Fibroblast of peridontal ligament (primary cell): ENCODE measurements around the gene CCDC33.

Experiments
- DNase-seq: peaks from one replicate; pipeline ENCODE4 v3.0.0-alpha.2; 2010; ENCODE audit errors: extremely low read depth

CCDC33 gene

GRCh38 chr15:74208901-74209559 lies 27.1 kb upstream of the CCDC33 start:
- DNase-seq = no peak

DNA sequence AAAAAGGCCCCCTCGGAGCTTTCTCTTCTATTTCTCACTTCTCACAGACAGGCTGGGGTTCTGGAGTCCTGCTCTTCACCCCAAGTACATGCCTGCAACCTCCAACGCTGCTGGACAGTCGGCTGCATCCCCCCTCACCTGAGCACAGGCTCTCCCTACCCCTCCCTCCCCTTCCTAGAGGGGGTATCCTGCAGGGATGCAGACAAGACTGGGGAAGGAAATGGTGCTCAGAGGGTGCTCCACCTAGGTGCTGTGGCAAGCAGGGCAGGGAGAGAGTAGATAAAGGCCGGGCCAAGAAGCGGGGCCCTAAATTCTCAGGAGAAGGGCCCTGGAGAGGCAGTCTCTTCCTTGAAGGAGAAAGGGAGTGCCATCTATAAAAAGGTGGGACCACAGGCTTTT lies 26.6 kb upstream of the CCDC33 start:
- DNase-seq = no peak

- DNase-seq = no peak
These were observed 26.0 kb upstream of the CCDC33 start for GRCh38 chr15:74209997-74210671.

GRCh38 chr15:74210729-74211128 lies 25.4 kb upstream of the CCDC33 start:
- DNase-seq = no peak

GRCh38 chr15:74211656-74212055 lies 24.5 kb upstream of the CCDC33 start:
- DNase-seq = no peak

DNA sequence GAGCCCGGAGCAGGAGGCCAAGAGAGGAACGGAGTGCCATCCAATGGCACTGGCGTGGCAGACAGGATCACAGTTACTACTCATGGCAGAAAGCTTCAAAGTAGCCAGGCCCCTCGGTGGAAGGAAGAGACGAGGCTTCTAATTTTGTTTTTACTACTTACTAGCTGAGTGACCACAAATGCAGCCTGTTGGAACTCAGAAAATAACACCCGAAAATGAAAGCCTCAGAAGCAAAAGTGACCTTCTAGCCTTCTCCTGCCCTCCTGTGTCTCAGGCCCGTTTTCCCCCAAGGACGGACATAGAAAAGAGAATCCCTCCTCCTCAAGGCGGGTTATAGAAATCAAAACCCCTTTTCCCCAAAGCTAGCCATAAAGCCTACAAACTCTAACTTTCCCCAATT lies 23.6 kb upstream of the CCDC33 start:
- no peak for DNase-seq

DNA sequence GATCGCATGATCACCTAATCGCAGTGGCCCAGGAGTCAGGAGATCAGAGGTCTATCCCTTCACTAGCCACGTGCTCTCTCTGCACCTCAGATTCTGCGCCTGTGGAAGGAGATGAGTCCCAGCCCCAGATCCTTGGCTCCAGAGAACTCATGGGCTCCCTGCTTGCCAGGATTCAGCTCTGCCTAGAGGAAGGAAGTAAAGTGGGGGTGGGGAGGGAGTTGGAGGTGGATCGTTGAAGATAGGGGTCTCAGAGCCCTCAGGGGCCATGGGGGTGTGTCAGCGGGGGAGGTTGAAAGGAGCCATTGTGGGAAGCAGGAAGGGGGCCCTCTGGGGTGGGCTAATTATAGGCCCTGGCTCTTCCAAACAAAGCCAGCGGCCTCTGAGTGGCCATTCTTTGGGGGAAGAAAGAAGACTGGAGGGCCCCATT lies 22.3 kb upstream of the CCDC33 start:
- no peak for DNase-seq

DNA sequence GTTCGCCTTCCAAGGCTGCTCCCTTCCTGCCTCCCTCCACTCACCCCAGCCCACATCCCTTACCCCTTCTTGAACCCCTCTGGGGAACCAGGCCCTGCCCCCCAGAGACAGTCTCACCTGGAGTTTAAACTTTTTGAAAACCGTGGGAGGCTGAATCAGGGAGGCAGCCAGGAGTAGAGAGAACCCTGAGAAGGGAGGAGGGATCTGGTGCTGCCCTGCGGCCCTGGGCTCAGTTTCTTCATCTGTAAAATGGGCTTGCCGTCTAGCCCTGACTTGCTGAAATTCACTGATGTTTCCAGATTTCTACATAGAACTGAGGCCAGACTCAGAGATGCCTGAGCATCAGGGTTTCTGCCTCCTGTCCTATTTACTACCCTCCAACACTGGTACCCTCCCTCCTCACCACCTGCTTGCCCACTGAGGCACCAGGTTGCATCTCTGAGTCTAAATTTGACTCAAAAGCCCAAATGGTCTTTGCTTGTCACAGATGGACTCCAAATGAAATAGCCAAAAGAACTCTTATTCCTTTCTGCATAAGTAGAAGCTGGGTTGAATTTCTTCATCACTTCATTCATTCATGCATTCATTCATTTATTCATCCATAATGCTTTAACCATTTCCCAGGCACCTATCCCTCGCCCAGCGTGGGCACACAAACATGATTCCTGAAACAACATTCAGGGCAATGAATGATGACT lies 21.7 kb upstream of the CCDC33 start:
- DNase-seq = no peak

DNA sequence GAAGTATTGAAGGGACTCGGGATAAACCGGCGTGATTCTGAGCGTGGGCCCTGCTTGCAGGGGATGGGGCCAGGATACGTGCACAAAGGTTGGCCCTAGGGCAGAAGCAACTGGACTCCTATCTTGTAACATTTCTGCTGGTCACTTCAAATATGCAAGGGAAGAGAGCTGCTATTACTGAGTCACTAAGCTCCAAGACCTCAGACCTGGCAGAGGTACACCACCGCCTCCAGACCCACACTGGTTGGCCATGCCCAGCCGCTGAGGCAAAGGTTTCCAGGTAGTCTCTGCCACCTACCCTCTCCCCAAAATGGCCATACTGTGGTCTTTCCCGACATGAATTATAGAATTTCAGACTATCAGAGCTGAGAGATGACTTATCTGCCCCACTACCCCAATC lies 20.2 kb upstream of the CCDC33 start:
- DNase-seq = no peak

DNA sequence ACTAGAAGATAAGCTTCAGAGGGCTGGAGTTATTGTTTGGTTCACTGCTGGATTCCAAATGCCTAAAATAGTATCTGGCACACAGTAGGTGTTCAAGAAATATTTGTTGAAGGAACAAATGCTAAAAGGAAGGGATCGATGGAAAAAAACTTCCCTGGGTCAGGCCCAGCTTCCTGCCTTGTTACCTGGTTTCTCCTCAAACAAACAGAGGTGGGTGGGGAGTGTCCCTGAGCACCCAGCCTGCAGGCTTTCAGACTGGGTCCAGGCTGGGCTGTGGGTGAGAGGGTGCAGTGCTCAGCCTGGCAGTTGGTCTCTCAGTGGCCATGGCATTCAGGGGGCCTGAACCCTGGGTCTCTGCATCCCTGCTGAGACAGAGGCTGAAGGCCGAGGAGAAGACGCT lies 19.2 kb upstream of the CCDC33 start:
- DNase-seq = no peak

- DNase-seq = no peak
These were observed 17.9 kb upstream of the CCDC33 start for GRCh38 chr15:74217907-74218885.

GRCh38 chr15:74220475-74221248 lies 15.5 kb upstream of the CCDC33 start:
- DNase-seq = no peak

DNA sequence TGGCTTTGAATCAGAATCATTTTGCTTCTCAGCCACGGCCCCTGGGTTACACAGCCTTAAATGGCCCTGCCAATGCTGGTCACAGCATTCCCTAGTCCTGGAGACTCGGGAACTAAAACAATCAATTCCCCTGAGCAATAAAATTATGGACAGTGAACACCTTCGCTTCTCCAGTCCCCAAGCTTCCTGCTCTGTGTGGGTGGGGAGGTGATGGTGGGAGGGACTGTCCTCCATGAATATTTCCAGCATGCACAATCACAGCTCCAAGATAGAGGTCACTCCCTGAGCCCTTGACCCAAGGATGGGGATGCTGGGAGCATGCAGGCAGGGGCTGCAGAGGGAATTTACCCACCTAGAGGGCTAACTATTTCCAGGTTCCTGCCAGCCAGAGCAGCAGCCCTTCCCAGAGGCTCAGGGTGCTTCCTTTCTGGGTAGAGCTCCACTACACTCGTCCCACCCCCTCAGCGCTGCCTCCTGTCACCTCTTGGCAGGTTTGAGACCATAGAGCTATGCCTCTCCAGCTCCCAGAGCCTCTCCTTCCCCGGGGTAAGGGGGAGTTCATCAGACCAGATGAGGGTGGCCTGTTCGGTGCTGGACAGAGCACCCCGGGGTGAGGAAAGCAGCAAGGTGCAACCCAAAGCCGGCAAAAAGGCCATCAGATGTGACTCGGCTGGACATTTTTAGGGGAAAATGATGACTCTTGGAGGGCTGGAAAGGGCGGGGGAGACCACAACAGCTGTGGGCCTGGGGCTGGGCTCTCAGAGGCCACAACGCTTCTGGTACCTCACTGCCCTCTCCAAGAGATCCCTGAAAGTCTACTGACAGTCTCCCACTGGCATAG lies 14.5 kb upstream of the CCDC33 start:
- DNase-seq = no peak

- no peak for DNase-seq
These were observed 13.6 kb upstream of the CCDC33 start for GRCh38 chr15:74222240-74223119.

- DNase-seq = no peak
These were observed 10.2 kb upstream of the CCDC33 start for GRCh38 chr15:74225928-74226327.

GRCh38 chr15:74226761-74227540 lies 9.2 kb upstream of the CCDC33 start:
- no peak for DNase-seq

GRCh38 chr15:74227968-74228722 lies 8.0 kb upstream of the CCDC33 start:
- DNase-seq = no peak

- no peak for DNase-seq
These were observed 7.4 kb upstream of the CCDC33 start for GRCh38 chr15:74228723-74229081.
